ENCODE results near the gene ATP5PO. TPM values are rescaled to one million over a fixed set of nuclear protein-coding genes. Genes with fewer than 3 reads are reported as not detected.

ATP5PO gene
- total and polyA plus RNA-seq, 2 of the 8 experiments (the other 6 are each of a cell fraction or from before 2014, with no cell fraction given), result 251 to 267 TPM

DNA sequence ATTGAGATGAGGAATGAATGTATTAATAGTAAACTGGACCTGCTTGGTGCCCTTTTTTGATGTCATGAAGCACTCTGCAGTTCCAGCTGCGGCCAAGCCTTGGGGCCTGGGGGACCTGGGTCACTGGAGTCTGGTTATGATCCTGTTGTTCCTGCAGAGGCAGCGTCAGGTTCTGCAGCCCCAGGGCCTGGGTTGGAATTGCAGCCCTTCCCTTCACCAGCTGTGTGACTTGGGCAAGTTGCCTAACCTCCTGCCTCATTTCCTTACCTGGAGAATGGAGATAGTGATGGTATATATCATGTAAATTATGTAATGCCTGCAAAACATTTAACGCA is 9.1 kb upstream of the ATP5PO start:
- no peak for FAIRE-seq
- H3K79me1 ChIP-seq (ENCODE audit: low read depth, low read length), result no peaks in the 10 kb centered on the region
- H3K4me2 ChIP-seq (ENCODE audit: insufficient read depth in 1 of 2, low read depth in 2 of 2, low read length in 2 of 2), result no peak overlapping the region
- H3K79me2 ChIP-seq (ENCODE audit: control insufficient read depth in 1 of 2, insufficient read depth in 2 of 2, low read length in 2 of 2), result no peaks in the 10 kb centered on the region
- no peak overlapping the region for H2BK5ac ChIP-seq (ENCODE audit: low read depth, low read length)
- H4K8ac ChIP-seq (ENCODE audit: extremely low read depth, insufficient read depth, low read length), result no peak overlapping the region
- no peak overlapping the region for H2BK15ac ChIP-seq (ENCODE audit: low read length)
- no peak overlapping the region for H2AK5ac ChIP-seq (ENCODE audit: low read depth, low read length)
- no peaks in the 10 kb centered on the region for H3K4me1 ChIP-seq (replicated peaks in 1 of 4; ENCODE audit: control insufficient read depth in 3 of 4, insufficient read depth in 4 of 4, low read length in 3 of 4)
- no peaks in the 10 kb centered on the region for H3K23me2 ChIP-seq (ENCODE audit: low read depth, low read length)
- no peak overlapping the region for H3K27ac ChIP-seq (ENCODE audit: low read depth, low read length)
- no peak overlapping the region for H3K9ac ChIP-seq (replicated peaks in 1 of 4; ENCODE audit: extremely low read depth in 1 of 4, low read depth in 3 of 4, low read length in 3 of 4)
- no peaks in the 10 kb centered on the region for H3K27me3 ChIP-seq (replicated peaks in 1 of 4; ENCODE audit: control insufficient read depth in 3 of 4, extremely low read depth in 1 of 4, insufficient read depth in 3 of 4, low read length in 3 of 4)
- no peaks in the 10 kb centered on the region for H3K36me3 ChIP-seq (ENCODE audit: control insufficient read depth in 2 of 4, insufficient read depth in 4 of 4, low read length in 3 of 4)
- no peak overlapping the region for H4K5ac ChIP-seq (ENCODE audit: insufficient read length, low read depth, low read length)
- H2BK12ac ChIP-seq (ENCODE audit: low read depth, low read length), result no peak overlapping the region
- no peaks in the 10 kb centered on the region for H4K20me1 ChIP-seq (replicated peaks in 1 of 2; ENCODE audit: control insufficient read depth in 1 of 2, insufficient read depth in 2 of 2, low read length in 2 of 2)
- no peaks in the 10 kb centered on the region for H3K9me3 ChIP-seq (ENCODE audit: insufficient read depth in 2 of 2, low read depth in 1 of 2, low read length in 1 of 2)
- H2BK20ac ChIP-seq (ENCODE audit: low read length), result no peak overlapping the region
- no peak overlapping the region for H3K56ac ChIP-seq (replicated peaks; ENCODE audit: insufficient read length, low read depth, low read length)
- no peak overlapping the region for H3K18ac ChIP-seq (ENCODE audit: extremely low read depth, low read length)
- no peak overlapping the region for H4K91ac ChIP-seq (replicated peaks; ENCODE audit: insufficient read length, low read length)
- no peak overlapping the region for H3K4ac ChIP-seq (replicated peaks; ENCODE audit: insufficient read length, low read depth, low read length)
- H3K14ac ChIP-seq (ENCODE audit: insufficient read length), result no peak overlapping the region
- DNase-seq (ENCODE audit: low read depth in 1 of 2, low spot score in 2 of 2), result no peak
- no peak overlapping the region for H3K4me3 ChIP-seq (ENCODE audit: extremely low read depth in 1 of 4, insufficient read depth in 2 of 4, low read depth in 3 of 4, low read length in 4 of 4)
- no peak overlapping the region for H2BK120ac ChIP-seq (replicated peaks; ENCODE audit: low read depth, low read length)
- H3K23ac ChIP-seq (ENCODE audit: insufficient read length), result no peak overlapping the region
- CTCF ChIA-PET (ENCODE audit: partially characterized antibody), result interaction anchor here (0.6 to 8.4 kb wide), 64 partner anchors 9 to 609 kb away, joined by 3 to 119 read pairs (median 5); partner anchors contain the start of genes MRPS6 and SLC5A3
- no peak overlapping the region for H2AFZ ChIP-seq (ENCODE audit: low read length)
- POLR2A ChIA-PET (ENCODE audit: partially characterized antibody), result interaction anchor here (0.8 to 2.2 kb wide), 5 partner anchors 9 to 279 kb away, joined by 3 to 12 read pairs (median 5); partner anchors contain the start of genes MRPS6 and SLC5A3
- WGBS, 2 experiments (ENCODE audit: extremely low coverage in 1 of 2, insufficient coverage in 1 of 2, insufficient read length in 1 of 2, insufficient replicate concordance in 2 of 2, low coverage in 1 of 2, low lambda C conversion rate in 2 of 2, missing lambda C conversion rate in 1 of 2), result 93% methylated on average over 3 of the region's 3 CpGs; no CpG with 5 or more reads in 1 of the 2 experiments
- TF ChIP-seq SP1 (IDR thresholded peaks at IDR 0.05; ENCODE audit: low read depth, low read length), result no peak
